ENCODE results near the gene C17orf114.

Gene C17orf114

GRCh38 chr17:4771519-4772234 lies 30.5 kb downstream of the C17orf114 start, which contains the start of gene TM4SF5:
Gene TM4SF5 (plus strand): TSS chr17:4771886. CDS start chr17:4771923, 37 bp downstream.
- Histone ChIP-seq H3K9ac (ENCODE audit: low read depth, low read length, poor library complexity) (no peak within 1 kb of the TSS), H3K27ac (replicated peaks; ENCODE audit: low read length) (no peak within 1 kb of the TSS), H3K4me2 (ENCODE audit: insufficient read depth, low read length, poor library complexity, severe bottlenecking) (no peak within 1 kb of the TSS), H4K91ac (ENCODE audit: low read depth, low read length, poor library complexity) (no peak within 1 kb of the TSS), H2BK5ac (ENCODE audit: low read length) (no peak within 1 kb of the TSS), H3K36me3 (replicated peaks in 1 of 2; ENCODE audit: control insufficient read depth in 2 of 2, insufficient read depth in 2 of 2, low read length in 2 of 2) (no peaks in the 10 kb centered on the region), H2BK15ac (ENCODE audit: low read length) (no peak within 1 kb of the TSS), H4K8ac (ENCODE audit: low read depth, low read length) (peak within 1 kb of the TSS; percentile 23), H3K14ac (ENCODE audit: low read length) (no peak within 1 kb of the TSS), H3K4ac (ENCODE audit: low read length) (no peak within 1 kb of the TSS), H3K23ac (ENCODE audit: low read depth, low read length, poor library complexity) (peak within 1 kb of the TSS; percentile 16), H3K9me3 (replicated peaks in 1 of 2; ENCODE audit: control insufficient read depth in 2 of 2, insufficient read depth in 1 of 2, low read depth in 1 of 2, low read length in 2 of 2) (peaks cover 0 to 2% of the 10 kb centered on the region in 2 donors), H2BK12ac (ENCODE audit: low read length) (no peak within 1 kb of the TSS), H3K4me3 (ENCODE audit: low read length in 2 of 2) (peak within 1 kb of the TSS in 1 of 2 donors; percentile 14), H3K79me1 (ENCODE audit: low read depth, low read length) (no peaks in the 10 kb centered on the region), H2AK5ac (ENCODE audit: low read depth, low read length) (peak within 1 kb of the TSS; percentile 25), H3K4me1 (ENCODE audit: control insufficient read depth in 2 of 2, insufficient read depth in 1 of 2, low read depth in 1 of 2, low read length in 2 of 2) (no peaks in the 10 kb centered on the region), H2BK120ac (ENCODE audit: low read depth, low read length) (no peak within 1 kb of the TSS), H2AFZ (ENCODE audit: low read length) (no peak within 1 kb of the TSS), H3K18ac (ENCODE audit: low read length) (peak within 1 kb of the TSS; percentile 80), H3K27me3 (ENCODE audit: control insufficient read depth in 3 of 3, insufficient read depth in 3 of 3, low read depth in 1 of 3, low read length in 3 of 3) (peaks cover 0 to 20% (median 0%) of the 10 kb centered on the region in 3 experiments)
- DNase-seq (ENCODE audit: low spot score) = no peak
- no CpG with 5 or more reads among the region's 13 CpGs for WGBS, 2 donors (ENCODE audit: extremely low coverage in 2 of 2, insufficient read length in 2 of 2, insufficient replicate concordance in 1 of 2)

- H3K27me3 ChIP-seq (ENCODE audit: control insufficient read depth in 3 of 3, insufficient read depth in 3 of 3, low read depth in 1 of 3, low read length in 3 of 3) = peaks cover 0 to 23% (median 0%) of the 10 kb centered on the region in 3 experiments
- H2BK12ac ChIP-seq (ENCODE audit: low read length) = no peak overlapping the region
- H2BK120ac ChIP-seq (ENCODE audit: low read depth, low read length) = no peak overlapping the region
- H3K36me3 ChIP-seq (replicated peaks in 1 of 2; ENCODE audit: control insufficient read depth in 2 of 2, insufficient read depth in 2 of 2, low read length in 2 of 2) = no peaks in the 10 kb centered on the region
- H3K4me1 ChIP-seq (ENCODE audit: control insufficient read depth in 2 of 2, insufficient read depth in 1 of 2, low read depth in 1 of 2, low read length in 2 of 2) = no peaks in the 10 kb centered on the region
- no peak overlapping the region for H4K8ac ChIP-seq (ENCODE audit: low read depth, low read length)
- H4K91ac ChIP-seq (ENCODE audit: low read depth, low read length, poor library complexity) = no peak overlapping the region
- no peak overlapping the region for H3K18ac ChIP-seq (ENCODE audit: low read length)
- H3K9ac ChIP-seq (ENCODE audit: low read depth, low read length, poor library complexity) = no peak overlapping the region
- no peak overlapping the region for H2BK15ac ChIP-seq (ENCODE audit: low read length)
- H3K27ac ChIP-seq (replicated peaks; ENCODE audit: low read length) = no peak overlapping the region
- no peak for DNase-seq (ENCODE audit: low spot score)
- H3K4ac ChIP-seq (ENCODE audit: low read length) = no peak overlapping the region
- no CpG with 5 or more reads among the region's 2 CpGs for WGBS, 2 donors (ENCODE audit: extremely low coverage in 2 of 2, insufficient read length in 2 of 2, insufficient replicate concordance in 1 of 2)
- H3K4me3 ChIP-seq (ENCODE audit: low read length in 2 of 2) = no peak overlapping the region
- H3K4me2 ChIP-seq (ENCODE audit: insufficient read depth, low read length, poor library complexity, severe bottlenecking) = no peak overlapping the region
- H2AK5ac ChIP-seq (ENCODE audit: low read depth, low read length) = no peak overlapping the region
- no peak overlapping the region for H2AFZ ChIP-seq (ENCODE audit: low read length)
- no peak overlapping the region for H3K23ac ChIP-seq (ENCODE audit: low read depth, low read length, poor library complexity)
- no peaks in the 10 kb centered on the region for H3K79me1 ChIP-seq (ENCODE audit: low read depth, low read length)
- no peak overlapping the region for H3K14ac ChIP-seq (ENCODE audit: low read length)
- no peak overlapping the region for H2BK5ac ChIP-seq (ENCODE audit: low read length)
- peaks cover 0 to 2% of the 10 kb centered on the region in 2 donors for H3K9me3 ChIP-seq (replicated peaks in 1 of 2; ENCODE audit: control insufficient read depth in 2 of 2, insufficient read depth in 1 of 2, low read depth in 1 of 2, low read length in 2 of 2)
These were observed 32.5 kb downstream of the C17orf114 start for GRCh38 chr17:4769628-4770027.

- H3K23ac ChIP-seq (ENCODE audit: low read depth, low read length, poor library complexity) = no peak overlapping the region
- H3K4ac ChIP-seq (ENCODE audit: low read length) = no peak overlapping the region
- no peak overlapping the region for H4K91ac ChIP-seq (ENCODE audit: low read depth, low read length, poor library complexity)
- H2AK5ac ChIP-seq (ENCODE audit: low read depth, low read length) = no peak overlapping the region
- no peak overlapping the region for H2BK120ac ChIP-seq (ENCODE audit: low read depth, low read length)
- no peaks in the 10 kb centered on the region for H3K36me3 ChIP-seq (replicated peaks in 1 of 2; ENCODE audit: control insufficient read depth in 2 of 2, insufficient read depth in 2 of 2, low read length in 2 of 2)
- H3K4me3 ChIP-seq (ENCODE audit: low read length in 2 of 2) = no peak overlapping the region
- DNase-seq (ENCODE audit: low spot score) = no peak
- WGBS, 2 donors (ENCODE audit: extremely low coverage in 2 of 2, insufficient read length in 2 of 2, insufficient replicate concordance in 1 of 2) = no CpG with 5 or more reads among the region's 6 CpGs
- H3K79me1 ChIP-seq (ENCODE audit: low read depth, low read length) = no peaks in the 10 kb centered on the region
- no peak overlapping the region for H3K27ac ChIP-seq (replicated peaks; ENCODE audit: low read length)
- H2BK15ac ChIP-seq (ENCODE audit: low read length) = no peak overlapping the region
- H2BK5ac ChIP-seq (ENCODE audit: low read length) = no peak overlapping the region
- H2BK12ac ChIP-seq (ENCODE audit: low read length) = no peak overlapping the region
- no peak overlapping the region for H3K9ac ChIP-seq (ENCODE audit: low read depth, low read length, poor library complexity)
- H3K14ac ChIP-seq (ENCODE audit: low read length) = no peak overlapping the region
- H3K4me1 ChIP-seq (ENCODE audit: control insufficient read depth in 2 of 2, insufficient read depth in 1 of 2, low read depth in 1 of 2, low read length in 2 of 2) = no peaks in the 10 kb centered on the region
- no peak overlapping the region for H3K4me2 ChIP-seq (ENCODE audit: insufficient read depth, low read length, poor library complexity, severe bottlenecking)
- H4K8ac ChIP-seq (ENCODE audit: low read depth, low read length) = no peak overlapping the region
- H3K27me3 ChIP-seq (ENCODE audit: control insufficient read depth in 3 of 3, insufficient read depth in 3 of 3, low read depth in 1 of 3, low read length in 3 of 3) = peaks cover 0 to 22% (median 0%) of the 10 kb centered on the region in 3 experiments
- no peak overlapping the region for H2AFZ ChIP-seq (ENCODE audit: low read length)
- H3K9me3 ChIP-seq (replicated peaks in 1 of 2; ENCODE audit: control insufficient read depth in 2 of 2, insufficient read depth in 1 of 2, low read depth in 1 of 2, low read length in 2 of 2) = peaks cover 0 to 2% of the 10 kb centered on the region in 2 donors
- no peak overlapping the region for H3K18ac ChIP-seq (ENCODE audit: low read length)
These were observed 33.8 kb downstream of the C17orf114 start for GRCh38 chr17:4768298-4768697.

- no peak overlapping the region for H3K4ac ChIP-seq (ENCODE audit: low read length)
- H3K79me1 ChIP-seq (ENCODE audit: low read depth, low read length) = no peaks in the 10 kb centered on the region
- no peaks in the 10 kb centered on the region for H3K4me1 ChIP-seq (ENCODE audit: control insufficient read depth in 2 of 2, insufficient read depth in 1 of 2, low read depth in 1 of 2, low read length in 2 of 2)
- no peak overlapping the region for H2BK15ac ChIP-seq (ENCODE audit: low read length)
- H2AFZ ChIP-seq (ENCODE audit: low read length) = no peak overlapping the region
- WGBS, 2 donors (ENCODE audit: extremely low coverage in 2 of 2, insufficient read length in 2 of 2, insufficient replicate concordance in 1 of 2) = no CpG with 5 or more reads among the region's 9 CpGs
- no peak overlapping the region for H2BK5ac ChIP-seq (ENCODE audit: low read length)
- H3K27ac ChIP-seq (replicated peaks; ENCODE audit: low read length) = no peak overlapping the region
- peaks cover 0 to 14% (median 0%) of the 10 kb centered on the region in 3 experiments for H3K27me3 ChIP-seq (ENCODE audit: control insufficient read depth in 3 of 3, insufficient read depth in 3 of 3, low read depth in 1 of 3, low read length in 3 of 3)
- H3K36me3 ChIP-seq (replicated peaks in 1 of 2; ENCODE audit: control insufficient read depth in 2 of 2, insufficient read depth in 2 of 2, low read length in 2 of 2) = no peaks in the 10 kb centered on the region
- no peak overlapping the region for H4K8ac ChIP-seq (ENCODE audit: low read depth, low read length)
- no peak overlapping the region for H2BK12ac ChIP-seq (ENCODE audit: low read length)
- no peak overlapping the region for H3K4me3 ChIP-seq (ENCODE audit: low read length in 2 of 2)
- no peak overlapping the region for H3K9ac ChIP-seq (ENCODE audit: low read depth, low read length, poor library complexity)
- H3K14ac ChIP-seq (ENCODE audit: low read length) = no peak overlapping the region
- H4K91ac ChIP-seq (ENCODE audit: low read depth, low read length, poor library complexity) = no peak overlapping the region
- no peak overlapping the region for H2BK120ac ChIP-seq (ENCODE audit: low read depth, low read length)
- DNase-seq (ENCODE audit: low spot score) = no peak
- peaks cover 0 to 2% of the 10 kb centered on the region in 2 donors for H3K9me3 ChIP-seq (replicated peaks in 1 of 2; ENCODE audit: control insufficient read depth in 2 of 2, insufficient read depth in 1 of 2, low read depth in 1 of 2, low read length in 2 of 2)
- no peak overlapping the region for H3K4me2 ChIP-seq (ENCODE audit: insufficient read depth, low read length, poor library complexity, severe bottlenecking)
- H3K18ac ChIP-seq (ENCODE audit: low read length) = no peak overlapping the region
- no peak overlapping the region for H3K23ac ChIP-seq (ENCODE audit: low read depth, low read length, poor library complexity)
- H2AK5ac ChIP-seq (ENCODE audit: low read depth, low read length) = no peak overlapping the region
These were observed 35.4 kb downstream of the C17orf114 start for GRCh38 chr17:4766723-4767122.

All from neuronal stem cell (in vitro differentiated cells).